ENCODE data around the gene SAFB2. TPM values are rescaled to one million over a fixed set of nuclear protein-coding genes. Genes with fewer than 3 reads are reported as not detected.
A peak's percentile ranks its signal among the peaks of the same experiment; 100 is the strongest.

Gene SAFB2
- total and polyA plus RNA-seq, 9 of the 15 experiments (the other 6 are each of a cell fraction or from before 2014, with no cell fraction given), result 4.5 to 103 (median 47.3) TPM

- 0 out of 2 replicates have a peak, but pooled peaks have one; percentile 40 for TF ChIP-seq ZBTB40 (IDR thresholded peaks at IDR 0.05)
- no peak for TF ChIP-seq ZBTB40 (CRISPR knock-in tag; IDR thresholded peaks at IDR 0.05)
- TF ChIP-seq SMC3 (conservative IDR thresholded peaks at IDR 0.05; ENCODE audit: insufficient read depth, low read depth, low read length), result no peak
- peak; percentile 51; the same call in 1 of the 2 replicates for TF ChIP-seq HCFC1 (IDR thresholded peaks at IDR 0.05; ENCODE audit: low read depth, low read length)
- 0 out of 2 replicates have a peak, but pooled peaks have one; percentile 3 for TF ChIP-seq EP300 (IDR thresholded peaks at IDR 0.05; ENCODE audit: low read length)
- TF ChIP-seq POLR2G (IDR thresholded peaks at IDR 0.05; ENCODE audit: low read depth, low read length), result peak; percentile 99
- TF ChIP-seq ZNF124 (CRISPR knock-in tag; IDR thresholded peaks at IDR 0.05), result no peak
- no peak for TF ChIP-seq ZNF3 (CRISPR knock-in tag; IDR thresholded peaks at IDR 0.05)
- peak; percentile 99 for TF ChIP-seq MEIS2 (IDR thresholded peaks at IDR 0.05; ENCODE audit: partially characterized antibody)
- peak; percentile 11; the same call in 1 of the 2 replicates for TF ChIP-seq SP1 (CRISPR knock-in tag; IDR thresholded peaks at IDR 0.05)
- TF ChIP-seq, protein P1, sequence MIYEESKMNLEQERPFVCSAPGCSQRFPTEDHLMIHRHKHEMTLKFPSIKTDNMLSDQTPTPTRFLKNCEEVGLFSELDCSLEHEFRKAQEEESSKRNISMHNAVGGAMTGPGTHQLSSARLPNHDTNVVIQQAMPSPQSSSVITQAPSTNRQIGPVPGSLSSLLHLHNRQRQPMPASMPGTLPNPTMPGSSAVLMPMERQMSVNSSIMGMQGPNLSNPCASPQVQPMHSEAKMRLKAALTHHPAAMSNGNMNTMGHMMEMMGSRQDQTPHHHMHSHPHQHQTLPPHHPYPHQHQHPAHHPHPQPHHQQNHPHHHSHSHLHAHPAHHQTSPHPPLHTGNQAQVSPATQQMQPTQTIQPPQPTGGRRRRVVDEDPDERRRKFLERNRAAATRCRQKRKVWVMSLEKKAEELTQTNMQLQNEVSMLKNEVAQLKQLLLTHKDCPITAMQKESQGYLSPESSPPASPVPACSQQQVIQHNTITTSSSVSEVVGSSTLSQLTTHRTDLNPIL (CRISPR knock-in tag; IDR thresholded peaks at IDR 0.05), result no peak
- TF ChIP-seq SETDB1 (IDR thresholded peaks at IDR 0.05; ENCODE audit: low read length), result peak; percentile 67
- TF ChIP-seq, protein P2, sequence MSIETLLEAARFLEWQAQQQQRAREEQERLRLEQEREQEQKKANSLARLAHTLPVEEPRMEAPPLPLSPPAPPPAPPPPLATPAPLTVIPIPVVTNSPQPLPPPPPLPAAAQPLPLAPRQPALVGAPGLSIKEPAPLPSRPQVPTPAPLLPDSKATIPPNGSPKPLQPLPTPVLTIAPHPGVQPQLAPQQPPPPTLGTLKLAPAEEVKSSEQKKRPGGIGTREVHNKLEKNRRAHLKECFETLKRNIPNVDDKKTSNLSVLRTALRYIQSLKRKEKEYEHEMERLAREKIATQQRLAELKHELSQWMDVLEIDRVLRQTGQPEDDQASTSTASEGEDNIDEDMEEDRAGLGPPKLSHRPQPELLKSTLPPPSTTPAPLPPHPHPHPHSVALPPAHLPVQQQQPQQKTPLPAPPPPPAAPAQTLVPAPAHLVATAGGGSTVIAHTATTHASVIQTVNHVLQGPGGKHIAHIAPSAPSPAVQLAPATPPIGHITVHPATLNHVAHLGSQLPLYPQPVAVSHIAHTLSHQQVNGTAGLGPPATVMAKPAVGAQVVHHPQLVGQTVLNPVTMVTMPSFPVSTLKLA (conservative IDR thresholded peaks at IDR 0.05), result peak; percentile 85 to 88
- peak; percentile 85 for TF ChIP-seq KAT8 (IDR thresholded peaks at IDR 0.05; ENCODE audit: low read depth)
- peak; percentile 97 for TF ChIP-seq RBFOX2 (IDR thresholded peaks at IDR 0.05; ENCODE audit: low read depth, low read length)
These were observed at the start of gene SAFB2, which contains the start of gene SAFB (continued) for GRCh38 chr19:5622465-5623396.

All from K562 (cell line).